Measurements from ENCODE around the gene MINK1. TPM values are rescaled to one million over a fixed set of nuclear protein-coding genes. Genes with fewer than 3 reads are reported as not detected.

MINK1 gene
- total RNA-seq, 1 experiment from 2014 or later = 160 TPM

- Histone ChIP-seq H3K36me3 (ENCODE audit: low read depth) (0 out of 2 replicates have a peak, but pooled peaks cover 3% of the 10 kb centered on the region), H3K79me2 (ENCODE audit: low read depth) (no peaks in the 10 kb centered on the region), H4K20me1 (ENCODE audit: insufficient read depth) (peaks cover 14% of the 10 kb centered on the region)
Observed at GRCh38 chr17:4880857-4881256, 47.7 kb downstream of the MINK1 start.

GRCh38 chr17:4881761-4882555, 48.8 kb downstream of the MINK1 start:
- Histone ChIP-seq H3K4me1 (replicated peaks; ENCODE audit: insufficient read depth) (no peaks in the 10 kb centered on the region), H3K79me2 (ENCODE audit: low read depth) (no peaks in the 10 kb centered on the region)
- BruUV-seq (replicated peaks) = no TSS peak

More at GRCh38 chr17:4880857-4881256, 47.7 kb downstream of the MINK1 start:
- Histone ChIP-seq H3K4me2 (no peak overlapping the region), H3K9me3 (ENCODE audit: insufficient read depth, low read depth) (no peaks in the 10 kb centered on the region), H3K4me3 (no peak overlapping the region), H3K4me1 (replicated peaks; ENCODE audit: insufficient read depth) (no peaks in the 10 kb centered on the region), H3K27ac (no peak overlapping the region), H3K9me2 (ENCODE audit: insufficient read depth) (no peaks in the 10 kb centered on the region), H3K27me3 (ENCODE audit: insufficient read depth, low read depth) (no peaks in the 10 kb centered on the region), H2AFZ (no peak overlapping the region), H3F3A (ENCODE audit: insufficient read depth, low read depth) (peaks cover 7% of the 10 kb centered on the region; the same call in 1 of the 2 replicates)
- TF ChIP-seq CTCF (conservative IDR thresholded peaks at IDR 0.05) (no peak), EZH2 (IDR thresholded peaks at IDR 0.05; ENCODE audit: low read depth) (no peak)
- DNase-seq = no peak
- BruUV-seq (replicated peaks) = no TSS peak
- POLR2A ChIA-PET (ENCODE audit: unreplicated experiment) = no interaction called here
- intact Hi-C loops (cut with micrococcal nuclease; ENCODE audit: unreplicated experiment) = loop anchor here (2.0 to 5.0 kb wide), 2 partner anchors 46 to 74 kb away; partner anchors contain the start of gene PLD2
- CTCF ChIA-PET = no interaction called here

GRCh38 chr17:4884489-4884888, 51.3 kb downstream of the MINK1 start:
- Histone ChIP-seq H3K9me3 (ENCODE audit: insufficient read depth, low read depth) (no peaks in the 10 kb centered on the region), H3K27me3 (ENCODE audit: insufficient read depth, low read depth) (no peaks in the 10 kb centered on the region), H2AFZ (no peak overlapping the region), H3K36me3 (ENCODE audit: low read depth) (0 out of 2 replicates have a peak, but pooled peaks cover 3% of the 10 kb centered on the region), H4K20me1 (ENCODE audit: insufficient read depth) (peaks cover 10% of the 10 kb centered on the region), H3K4me2 (no peak overlapping the region), H3K79me2 (ENCODE audit: low read depth) (no peaks in the 10 kb centered on the region), H3K9me2 (ENCODE audit: insufficient read depth) (no peaks in the 10 kb centered on the region), H3K4me3 (no peak overlapping the region), H3K27ac (no peak overlapping the region), H3F3A (ENCODE audit: insufficient read depth, low read depth) (peaks cover 31% of the 10 kb centered on the region; the same call in 1 of the 2 replicates), H3K4me1 (replicated peaks; ENCODE audit: insufficient read depth) (no peaks in the 10 kb centered on the region)
- POLR2A ChIA-PET (ENCODE audit: unreplicated experiment) = interaction anchor here (0.6 kb wide), 1 partner anchor 38 kb away, joined by 5 read pairs; no protein-coding TSS in a partner anchor
- intact Hi-C loops (cut with micrococcal nuclease; ENCODE audit: unreplicated experiment) = loop anchor here (5.0 kb wide), 1 partner anchor 77 kb away; the partner anchor contains the start of gene PLD2
- BruUV-seq (replicated peaks) = no TSS peak
- CTCF ChIA-PET = no interaction called here
- no peak for DNase-seq
- TF ChIP-seq EZH2 (IDR thresholded peaks at IDR 0.05; ENCODE audit: low read depth) (no peak), CTCF (conservative IDR thresholded peaks at IDR 0.05) (no peak)

More at GRCh38 chr17:4881761-4882555, 48.8 kb downstream of the MINK1 start:
- Histone ChIP-seq H4K20me1 (ENCODE audit: insufficient read depth) (peaks cover 8% of the 10 kb centered on the region), H3K9me3 (ENCODE audit: insufficient read depth, low read depth) (no peaks in the 10 kb centered on the region), H3K27ac (no peak overlapping the region), H3K9me2 (ENCODE audit: insufficient read depth) (no peaks in the 10 kb centered on the region), H3K27me3 (ENCODE audit: insufficient read depth, low read depth) (no peaks in the 10 kb centered on the region), H3K4me2 (no peak overlapping the region), H3F3A (ENCODE audit: insufficient read depth, low read depth) (peaks cover 17% of the 10 kb centered on the region; the same call in 1 of the 2 replicates), H3K36me3 (ENCODE audit: low read depth) (0 out of 2 replicates have a peak, but pooled peaks cover 3% of the 10 kb centered on the region), H2AFZ (no peak overlapping the region), H3K4me3 (no peak overlapping the region)
- ChIA-PET POLR2A (ENCODE audit: unreplicated experiment) (no interaction called here), CTCF (interaction anchor here (0.6 kb wide), 1 partner anchor 34 kb away, joined by 4 read pairs; no protein-coding TSS in a partner anchor)
- peak; percentile 60 to 76 for DNase-seq
- intact Hi-C loops (cut with micrococcal nuclease; ENCODE audit: unreplicated experiment) = loop anchor here (1.0 to 5.0 kb wide), 5 partner anchors 47 to 172 kb away; partner anchors contain the start of genes ARRB2, MED11 and PLD2
- TF ChIP-seq EZH2 (IDR thresholded peaks at IDR 0.05; ENCODE audit: low read depth) = no peak
- TF ChIP-seq CTCF (conservative IDR thresholded peaks at IDR 0.05) = peak; percentile 92

All from PC-9 (cell line).